Mucosa of stomach (tissue), 1 donor: ENCODE data around the gene SLC2A3.
A peak's percentile ranks its signal among the peaks of the same experiment; 100 is the strongest.
"Not testable (repeated sequence)": the region's sequence is repeated elsewhere in the genome, so short reads cannot be mapped to it uniquely, and the experiment has no call there.

Experiments used
- H3K27me3 ChIP-seq: one replicate; pipeline ENCODE4 v1.7.0; 2013; ENCODE audit warnings: mild to moderate bottlenecking, low read length; ENCODE audit not compliant: control insufficient read depth, insufficient read depth
- H3K36me3 ChIP-seq: one replicate; pipeline ENCODE4 v1.7.0; 2013; ENCODE audit warnings: low read length; ENCODE audit not compliant: control insufficient read depth, insufficient read depth
- H3K4me1 ChIP-seq: one replicate; pipeline ENCODE4 v1.7.0; 2013; ENCODE audit warnings: mild to moderate bottlenecking, low read length; ENCODE audit not compliant: control insufficient read depth, insufficient read depth
- H3K4me3 ChIP-seq: one replicate; pipeline ENCODE4 v1.7.0; 2013; ENCODE audit warnings: low read length
- H3K9ac ChIP-seq: one replicate; pipeline ENCODE4 v1.7.0; 2013; ENCODE audit warnings: mild to moderate bottlenecking, low read length, moderate library complexity
- H3K9me3 ChIP-seq: one replicate; pipeline ENCODE4 v1.7.0; 2013; ENCODE audit warnings: mild to moderate bottlenecking, low read length, moderate library complexity; ENCODE audit not compliant: control insufficient read depth
- donor health status: Pancreatic carcinoma.

SLC2A3 gene

GRCh38 chr12:7935590-7936581, at the start of gene SLC2A3:
SLC2A3 (minus strand) TSS chr12:7936187; CDS start chr12:7936034, 153 bp downstream.
- peak within 1 kb of the TSS; percentile 55 for H3K4me3 ChIP-seq
- H3K9ac ChIP-seq, result peak within 1 kb of the TSS; percentile 67
- no peaks in the 10 kb centered on the region for H3K36me3 ChIP-seq
- H3K9me3 ChIP-seq, result no peaks in the 10 kb centered on the region
- no peaks in the 10 kb centered on the region for H3K27me3 ChIP-seq
- peaks cover 7% of the 10 kb centered on the region for H3K4me1 ChIP-seq

GRCh38 chr12:7984900-7985299, 48.9 kb upstream of the SLC2A3 start:
- Histone ChIP-seq H3K36me3 (no peaks in the 10 kb centered on the region), H3K9me3 (no peaks in the 10 kb centered on the region), H3K27me3 (no peaks in the 10 kb centered on the region), H3K4me3 (no peak overlapping the region), H3K4me1 (no peaks in the 10 kb centered on the region), H3K9ac (no peak overlapping the region)

DNA sequence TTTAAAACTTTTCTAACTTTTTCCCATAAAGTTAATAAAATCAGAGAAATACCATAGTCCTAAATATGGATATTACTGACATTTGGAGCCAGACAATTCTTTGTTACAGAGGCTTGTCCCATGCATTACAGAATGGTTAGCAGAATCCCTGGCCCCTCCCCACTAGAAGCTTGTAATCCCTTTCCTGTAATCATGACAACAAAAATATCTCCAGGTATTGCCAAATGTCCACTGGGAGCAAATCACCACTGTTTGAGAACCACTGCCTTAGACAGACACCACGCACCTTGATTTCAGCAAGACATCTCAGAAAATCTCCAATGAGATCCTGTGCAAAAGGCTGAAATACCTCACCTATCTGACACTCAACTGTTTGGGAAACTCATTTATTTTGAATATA, 47.5 kb upstream of the SLC2A3 start:
- H3K9ac ChIP-seq, H3K4me3 ChIP-seq, H3K27me3 ChIP-seq, H3K36me3 ChIP-seq, H3K9me3 ChIP-seq, H3K4me1 ChIP-seq: not testable (repeated sequence)

DNA sequence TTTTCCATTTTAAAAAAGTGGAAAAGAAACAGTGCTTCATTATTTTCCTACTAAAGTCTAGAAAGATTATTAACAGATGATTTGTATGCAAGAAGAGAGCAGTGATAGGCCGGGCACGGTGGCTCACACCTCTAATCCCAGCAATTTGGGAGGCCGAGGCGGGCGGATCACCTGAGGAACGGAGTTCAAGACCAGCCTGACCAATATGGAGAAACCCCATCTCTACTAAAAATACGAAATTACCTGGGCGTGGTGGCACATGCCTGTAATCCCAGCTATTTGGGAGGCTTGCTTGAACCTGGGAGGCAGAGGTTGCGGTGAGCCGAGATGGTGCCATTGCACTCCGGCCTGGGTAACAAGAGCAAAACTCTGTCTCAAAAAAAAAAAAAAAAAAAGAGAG, 47.0 kb upstream of the SLC2A3 start:
- H3K4me1 ChIP-seq, H3K27me3 ChIP-seq, H3K4me3 ChIP-seq, H3K9me3 ChIP-seq, H3K9ac ChIP-seq, H3K36me3 ChIP-seq: not testable (repeated sequence)

DNA sequence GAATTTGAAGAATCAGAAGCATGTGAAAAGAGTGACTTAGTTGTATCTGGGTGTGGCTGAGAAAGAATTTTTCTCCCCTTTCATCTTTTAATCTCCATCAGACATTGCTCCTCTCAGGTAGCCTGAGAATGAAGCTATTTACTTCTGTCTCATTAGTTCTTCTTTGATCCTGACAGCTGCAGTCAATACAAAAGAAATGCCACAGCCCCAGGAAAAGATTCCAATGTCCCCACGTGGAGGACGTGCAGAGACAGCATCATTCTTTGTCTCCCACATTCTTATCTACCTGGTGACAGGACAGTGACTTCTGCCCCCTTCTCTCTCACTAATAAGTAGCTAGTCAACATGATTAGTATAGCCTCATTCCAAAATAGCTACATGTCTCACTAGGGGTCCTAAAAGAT, 46.3 kb upstream of the SLC2A3 start:
- not testable (repeated sequence) for H3K9me3 ChIP-seq, H3K4me1 ChIP-seq, H3K9ac ChIP-seq, H3K4me3 ChIP-seq, H3K36me3 ChIP-seq, H3K27me3 ChIP-seq

DNA sequence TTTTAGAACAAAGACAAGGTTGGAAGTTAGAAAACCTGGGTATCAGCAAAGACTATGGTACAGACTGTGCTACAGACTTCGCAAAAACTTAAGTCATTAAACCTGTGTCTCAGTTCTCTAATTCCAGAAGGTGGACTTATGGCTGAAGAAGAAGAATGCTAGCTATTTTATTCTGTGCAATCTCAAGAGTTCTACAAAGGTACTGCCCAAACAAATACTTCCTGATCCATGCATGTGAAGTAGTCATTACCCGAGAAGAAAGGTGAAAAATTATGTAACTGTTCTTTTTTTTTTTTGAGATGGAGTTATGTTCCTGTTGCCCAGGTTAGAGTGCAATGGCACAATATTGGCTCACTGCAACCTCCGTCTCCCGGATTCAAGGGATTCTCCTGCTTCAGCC, 45.5 kb upstream of the SLC2A3 start:
- Histone ChIP-seq H3K9ac (no peak overlapping the region), H3K36me3 (no peaks in the 10 kb centered on the region), H3K4me3 (no peak overlapping the region), H3K4me1 (no peaks in the 10 kb centered on the region), H3K9me3 (no peaks in the 10 kb centered on the region), H3K27me3 (no peaks in the 10 kb centered on the region)

DNA sequence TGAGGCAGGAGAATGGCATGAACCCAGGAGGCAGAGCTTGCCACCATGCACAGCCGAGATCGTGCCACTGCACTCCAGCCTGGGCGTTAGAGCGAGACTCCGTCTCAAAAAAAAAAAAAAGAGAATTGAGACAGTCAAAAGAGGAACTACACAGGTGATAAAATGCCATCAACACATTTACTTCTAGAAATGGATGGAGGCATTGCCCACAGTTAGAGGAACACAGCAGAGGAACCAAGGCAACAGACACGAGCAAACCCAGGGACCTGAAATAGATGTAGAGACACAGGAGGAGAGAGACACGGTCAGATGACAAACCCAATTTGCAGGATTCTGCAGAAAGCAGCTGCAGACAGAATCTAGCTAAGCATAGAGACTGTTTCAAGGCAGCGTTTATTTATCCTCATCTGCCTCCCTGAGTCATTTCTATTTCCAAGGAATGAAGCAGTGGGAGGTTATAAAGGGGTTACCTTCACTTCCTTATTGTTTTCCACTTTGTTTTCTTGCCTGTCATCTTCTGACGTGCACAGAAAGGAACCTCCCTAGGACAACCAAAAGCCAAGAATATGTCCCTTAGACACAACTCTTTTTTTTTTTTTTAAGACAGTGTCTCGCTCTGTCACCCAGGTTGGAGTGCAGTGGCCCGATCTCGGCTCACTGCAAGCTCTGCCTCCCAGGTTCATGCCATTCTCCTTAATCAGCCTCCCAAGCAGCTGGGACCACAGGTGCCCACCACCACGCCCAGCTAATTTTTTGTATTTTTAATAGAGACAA, 41.6 kb upstream of the SLC2A3 start:
- not testable (repeated sequence) for H3K4me1 ChIP-seq, H3K9me3 ChIP-seq, H3K36me3 ChIP-seq, H3K4me3 ChIP-seq, H3K27me3 ChIP-seq, H3K9ac ChIP-seq

DNA sequence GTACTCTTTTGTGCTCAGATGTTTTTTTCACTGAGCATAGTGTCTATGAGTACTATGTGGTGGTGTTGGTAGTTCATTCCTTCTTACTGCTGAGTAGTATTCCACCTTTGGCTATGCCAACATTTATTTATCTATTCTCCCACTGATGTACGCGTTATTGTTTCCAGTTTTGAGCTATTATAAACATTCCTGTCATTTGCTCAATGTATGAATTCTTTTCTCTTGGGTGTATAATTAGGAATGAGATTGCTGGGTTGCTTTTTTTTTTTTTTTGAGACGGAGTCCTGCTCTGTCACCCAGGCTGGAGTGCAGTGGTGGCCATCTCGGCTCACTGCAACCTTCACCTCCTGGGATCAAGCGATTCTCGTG, 37.5 kb upstream of the SLC2A3 start:
- Histone ChIP-seq H3K4me1 (peaks cover 10% of the 10 kb centered on the region), H3K9ac (no peak overlapping the region), H3K27me3 (peaks cover 18% of the 10 kb centered on the region), H3K4me3 (no peak overlapping the region), H3K36me3 (no peaks in the 10 kb centered on the region), H3K9me3 (no peaks in the 10 kb centered on the region)

DNA sequence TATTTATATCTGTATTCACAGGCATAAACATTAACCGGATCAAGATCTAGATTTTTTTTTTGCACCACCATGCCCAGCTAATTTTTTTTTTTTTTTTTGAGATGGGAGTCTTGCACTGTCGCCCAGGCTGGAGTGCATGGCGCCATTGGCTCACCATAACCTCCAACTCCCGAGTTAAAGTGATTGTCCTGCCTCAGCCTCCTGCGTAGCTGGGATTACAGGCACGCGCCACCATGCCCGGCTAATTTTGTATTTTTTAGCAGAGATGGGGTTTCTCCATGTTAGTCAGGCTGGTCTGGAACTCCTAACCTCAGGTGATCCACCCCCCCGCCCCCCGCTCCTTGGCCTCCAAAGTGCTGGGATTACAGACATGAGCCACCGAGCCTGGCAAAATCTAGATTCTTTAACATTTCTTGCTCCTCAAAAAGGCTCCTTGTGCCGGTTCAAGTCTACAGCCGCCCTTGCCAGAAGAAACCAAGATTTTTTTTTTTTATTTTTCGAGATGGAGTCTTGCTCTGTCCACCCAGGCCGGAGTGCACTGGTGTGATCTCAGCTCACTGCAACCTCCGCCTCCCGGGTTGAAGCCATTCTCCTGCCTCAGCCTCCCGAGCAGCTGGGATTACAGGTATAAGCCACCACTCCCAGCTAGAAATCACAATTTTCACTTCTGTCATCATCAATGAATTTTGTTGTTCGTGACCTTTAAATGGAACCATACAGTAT, 36.9 kb upstream of the SLC2A3 start:
- Histone ChIP-seq H3K4me1 (peaks cover 10% of the 10 kb centered on the region), H3K4me3 (no peak overlapping the region), H3K9ac (no peak overlapping the region), H3K9me3 (no peaks in the 10 kb centered on the region), H3K27me3 (peaks cover 18% of the 10 kb centered on the region), H3K36me3 (no peaks in the 10 kb centered on the region)

DNA sequence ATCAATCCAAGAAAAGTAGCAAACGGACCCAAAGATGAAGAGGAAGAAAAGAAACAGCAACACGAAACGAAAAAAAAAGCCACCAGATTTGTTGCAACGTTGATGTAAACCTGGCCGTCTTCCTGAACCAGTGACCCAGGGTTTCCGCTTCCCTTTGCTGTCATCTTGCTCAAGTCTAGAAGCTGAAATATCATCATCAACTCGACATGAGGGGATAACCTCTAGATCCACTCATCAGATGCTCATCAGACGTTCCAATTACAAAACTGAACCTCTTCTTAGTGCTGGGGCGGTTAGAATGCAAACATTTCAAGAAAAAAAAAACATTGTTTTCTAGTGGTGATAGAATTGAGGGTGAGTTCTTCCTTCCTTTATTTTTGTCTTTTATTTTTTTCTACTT, 36.3 kb upstream of the SLC2A3 start:
- H3K36me3 ChIP-seq, H3K4me3 ChIP-seq, H3K9me3 ChIP-seq, H3K9ac ChIP-seq: not testable (repeated sequence)
- H3K27me3 ChIP-seq, result peaks cover 18% of the 10 kb centered on the region
- H3K4me1 ChIP-seq, result peaks cover 10% of the 10 kb centered on the region

- peaks cover 10% of the 10 kb centered on the region for H3K4me1 ChIP-seq
- H3K36me3 ChIP-seq, H3K9me3 ChIP-seq, H3K9ac ChIP-seq, H3K4me3 ChIP-seq: not testable (repeated sequence)
- H3K27me3 ChIP-seq, result peaks cover 18% of the 10 kb centered on the region
Observed at GRCh38 chr12:7971765-7972164, 35.8 kb upstream of the SLC2A3 start.
